Brain microvascular endothelial cell (primary cell): Measurements from ENCODE around the gene DGCR6L.
"Not testable (repeated sequence)": the region's sequence is repeated elsewhere in the genome, so short reads cannot be mapped to it uniquely, and the experiment has no call there.

Experiments
- DNase-seq: peaks from one replicate; pipeline ENCODE4 v3.0.0-alpha.2; 2020
- H3K27ac ChIP-seq: fragments of 250-450 bp; sonication (Bioruptor Pico); 2 replicates; pipeline ENCODE4 v1.5.1; 2020; ENCODE audit warnings: mild to moderate bottlenecking, moderate library complexity
- H3K27me3 ChIP-seq: fragments of 250-450 bp; sonication (Bioruptor Pico); replicated peaks from 2 replicates; pipeline ENCODE4 v1.5.1; 2020; ENCODE audit warnings: mild to moderate bottlenecking
- H3K36me3 ChIP-seq: fragments of 250-450 bp; sonication (Bioruptor Pico); replicated peaks from 2 replicates; pipeline ENCODE4 v1.5.1; 2020; ENCODE audit warnings: mild to moderate bottlenecking
- H3K4me3 ChIP-seq: 2 replicates; pipeline ENCODE4 v1.5.1; 2011; ENCODE audit warnings: low read depth, mild to moderate bottlenecking, control low read depth, low read length, moderate library complexity
- CTCF ChIP-seq: IDR thresholded peaks from 2 replicates; pipeline ENCODE4 v1.5.1; 2011; ENCODE audit warnings: low read depth, mild to moderate bottlenecking, moderate library complexity, low read length, control low read depth, inconsistent platforms; ENCODE audit errors: missing control alignments
- in situ Hi-C: cut with HindIII; loops from 2 replicates; pipeline ENCODE4 v1.10.0; 2017; ENCODE audit warnings: low sequenced_read_pairs, low pct_ligation_motif_present

Gene DGCR6L

GRCh38 chr22:20290578-20291248, 29.1 kb downstream of the DGCR6L start:
- no peaks in the 10 kb centered on the region for H3K36me3 ChIP-seq
- H3K4me3 ChIP-seq = no peak overlapping the region
- DNase-seq = no peak
- H3K27me3 ChIP-seq = peaks cover 31% of the 10 kb centered on the region
- in situ Hi-C loops = no loop called here
- no peak overlapping the region for H3K27ac ChIP-seq
- TF ChIP-seq CTCF = no peak

- no peak for TF ChIP-seq CTCF
- no peak for DNase-seq
- H3K4me3 ChIP-seq = no peak overlapping the region
- H3K27ac ChIP-seq = no peak overlapping the region
- in situ Hi-C loops = no loop called here
- H3K36me3 ChIP-seq = no peaks in the 10 kb centered on the region
- peaks cover 29% of the 10 kb centered on the region for H3K27me3 ChIP-seq
Measured at GRCh38 chr22:20290045-20290392, 29.8 kb downstream of the DGCR6L start.

- H3K27me3 ChIP-seq = peaks cover 23% of the 10 kb centered on the region
- DNase-seq, in situ Hi-C loops, H3K4me3 ChIP-seq, H3K27ac ChIP-seq, H3K36me3 ChIP-seq: not testable (repeated sequence)
Measured at GRCh38 chr22:20289182-20290044, 30.4 kb downstream of the DGCR6L start.

- DNase-seq, H3K4me3 ChIP-seq, H3K27ac ChIP-seq, in situ Hi-C loops, H3K36me3 ChIP-seq: not testable (repeated sequence)
- H3K27me3 ChIP-seq = peaks cover 26% of the 10 kb centered on the region
Measured at GRCh38 chr22:20286784-20287423, 33.0 kb downstream of the DGCR6L start.

- H3K36me3 ChIP-seq, DNase-seq, in situ Hi-C loops, H3K4me3 ChIP-seq, H3K27ac ChIP-seq: not testable (repeated sequence)
- H3K27me3 ChIP-seq = peaks cover 22% of the 10 kb centered on the region
Measured at GRCh38 chr22:20286312-20286660, 33.6 kb downstream of the DGCR6L start.

- H3K27me3 ChIP-seq = peaks cover 16% of the 10 kb centered on the region
Measured at GRCh38 chr22:20285473-20286311, 34.2 kb downstream of the DGCR6L start.

More at GRCh38 chr22:20285473-20286311, 34.2 kb downstream of the DGCR6L start:
- peak; percentile 92 for TF ChIP-seq CTCF
- H3K27ac ChIP-seq, H3K36me3 ChIP-seq, H3K4me3 ChIP-seq, in situ Hi-C loops: not testable (repeated sequence)
- peak; percentile 60 for DNase-seq
